A549 (cell line): ENCODE data around the gene PGS1. TPM values are rescaled to one million over a fixed set of nuclear protein-coding genes. Genes with fewer than 3 reads are reported as not detected.
A peak's percentile ranks its signal among the peaks of the same experiment; 100 is the strongest.

ENCODE experiments used
- ATAC-seq, 2 experiments: fragments of 200-7000 bp in 1 of 2; fragments of >200 bp in 1 of 2; cut with Nextera tagmentation in 1 of 2; cut with Tn5 transposase in 1 of 2; 3 replicates each; pipeline versions ENCODE4 v1.8.0 to v1.9.1; 2018 to 2020; ENCODE audit warnings: mild to moderate bottlenecking in 1 of 2, moderate library complexity in 1 of 2
- CTCF ChIA-PET: fragments of 300-600 bp; sonication (Branson Sonifier 250); formaldehyde crosslinking; extraction: SDS; loops from one replicate; lab custom pipeline; 2021; ENCODE audit warnings: antibody characterized with exemption, inconsistent platforms; lab: Yijun Ruan, JAX
- POLR2A ChIA-PET: fragments of 350-600 bp; formaldehyde crosslinking; extraction: SDS; loops from one replicate; lab custom pipeline; 2021; ENCODE audit warnings: antibody characterized with exemption, inconsistent platforms; lab: Yijun Ruan, JAX
- DNase-seq, 2 experiments: peaks; one replicate each; pipeline versions ENCODE4 v3.0.0 to v3.0.0-alpha.2; 2011 to 2016; ENCODE audit warnings: low read depth in 1 of 2, low spot score in 1 of 2
- FAIRE-seq: peaks from 2 replicates; lab custom pipeline; 2011; peaks lifted over from hg19 to GRCh38; lab: Jason Lieb, UNC
- H3K27ac ChIP-seq, 2 experiments: fragments of >200 bp; sonication (Bioruptor Twin); formaldehyde crosslinking; 3 replicates each; pipeline ENCODE4 v1.5.1; 2016 to 2017
- H3K4me1 ChIP-seq: fragments of >200 bp; sonication (Bioruptor Twin); formaldehyde crosslinking; 3 replicates; pipeline ENCODE4 v1.6.1; 2016
- H3K4me2 ChIP-seq: fragments of >200 bp; sonication (Bioruptor Twin); formaldehyde crosslinking; 3 replicates; pipeline ENCODE4 v1.6.1; 2016
- H3K4me3 ChIP-seq: fragments of >200 bp; sonication (Bioruptor Twin); formaldehyde crosslinking; 3 replicates; pipeline ENCODE4 v1.5.1; 2016
- H3K9me3 ChIP-seq: fragments of >200 bp; sonication (Bioruptor Twin); formaldehyde crosslinking; 3 replicates; pipeline ENCODE4 v1.6.1; 2016
- CBX8 ChIP-seq: fragments of 200-600 bp; sonication (generic); IDR thresholded peaks from 2 replicates; pipeline ENCODE4 v1.6.1; 2016
- EHF ChIP-seq: fragments of 250-450 bp; sonication (Bioruptor Pico); IDR thresholded peaks from 2 replicates; pipeline ENCODE4 v1.5.0; 2020; ENCODE audit warnings: mild to moderate bottlenecking
- EP300 ChIP-seq, 2 experiments: fragments of >200 bp; sonication (Bioruptor Twin); formaldehyde crosslinking; IDR thresholded peaks; 2 replicates in 1 of 2; 3 replicates in 1 of 2; pipeline ENCODE4 v1.6.1; 2016 to 2017
- ESRRA ChIP-seq: fragments of 150-350 bp; IDR thresholded peaks from 2 replicates; pipeline ENCODE4 v1.6.1; 2014; ENCODE audit warnings: mild to moderate bottlenecking, low read length, borderline replicate concordance
- FOSL2 ChIP-seq, 2 experiments: fragments of 450-650 bp in 1 of 2; fragments of >200 bp in 1 of 2; sonication (Bioruptor Twin) in 1 of 2; formaldehyde crosslinking; IDR thresholded peaks; 2 replicates each; pipeline versions ENCODE4 v1.5.0 to v1.6.1; 2016 to 2020; ENCODE audit warnings: mild to moderate bottlenecking in 1 of 2, moderate library complexity in 1 of 2
- HOXB13 ChIP-seq: fragments of 250-450 bp; sonication (Bioruptor Pico); IDR thresholded peaks from 2 replicates; pipeline ENCODE4 v1.5.0; 2020; ENCODE audit warnings: low read depth, mild to moderate bottlenecking, moderate library complexity
- JUNB ChIP-seq: fragments of >200 bp; sonication (Bioruptor Twin); formaldehyde crosslinking; IDR thresholded peaks from 2 replicates; pipeline ENCODE4 v1.6.1; 2016
- KDM5A ChIP-seq: fragments of 200-600 bp; sonication (generic); IDR thresholded peaks from 2 replicates; pipeline ENCODE4 v1.6.1; 2016; ENCODE audit warnings: antibody characterized with exemption, mild to moderate bottlenecking
- MYC ChIP-seq: IDR thresholded peaks from 2 replicates; pipeline ENCODE4 v1.6.1; 2012; ENCODE audit warnings: mild to moderate bottlenecking, inconsistent platforms, low read length, improper control_type of control experiment, borderline replicate concordance
- NR3C1 ChIP-seq: fragments of >200 bp; sonication (Bioruptor Twin); formaldehyde crosslinking; IDR thresholded peaks from 3 replicates; pipeline ENCODE4 v1.6.1; 2017
- PHF8 ChIP-seq: fragments of 200-600 bp; sonication (generic); IDR thresholded peaks from 2 replicates; pipeline ENCODE4 v1.6.1; 2016; ENCODE audit warnings: low read depth, mild to moderate bottlenecking, antibody characterized with exemption, moderate library complexity, borderline replicate concordance
- POLR2A ChIP-seq: IDR thresholded peaks from 2 replicates; pipeline ENCODE4 v1.6.1; 2012; ENCODE audit warnings: mild to moderate bottlenecking, low read length
- RAD21 ChIP-seq, 2 experiments: fragments of >200 bp in 1 of 2; sonication (Bioruptor Twin) in 1 of 2; formaldehyde crosslinking in 1 of 2; IDR thresholded peaks in 1 of 2; conservative IDR thresholded peaks in 1 of 2; 2 replicates in 1 of 2; 3 replicates in 1 of 2; pipeline ENCODE4 v1.6.1; 2012 to 2018; ENCODE audit warnings: inconsistent platforms in 1 of 2
- RARB ChIP-seq: fragments of 250-450 bp; sonication (Bioruptor Pico); IDR thresholded peaks from 2 replicates; pipeline ENCODE4 v1.8.0; 2021; ENCODE audit warnings: mild to moderate bottlenecking, moderate library complexity
- SMC3 ChIP-seq: fragments of >200 bp; sonication (Bioruptor Twin); formaldehyde crosslinking; IDR thresholded peaks from 3 replicates; pipeline ENCODE4 v1.6.1; 2018; ENCODE audit warnings: inconsistent platforms
- ZNF302 ChIP-seq: fragments of 250-450 bp; sonication (Bioruptor Pico); IDR thresholded peaks from 2 replicates; pipeline ENCODE4 v1.9.0; 2021; ENCODE audit warnings: inconsistent platforms, mild to moderate bottlenecking, moderate library complexity
- WGBS: methylation state at CpG from one replicate; pipeline ENCODE4 v1.1.6; 2017; ENCODE audit errors: missing lambda C conversion rate; 5-methylcytosine and 5-hydroxymethylcytosine counted together
- polyA plus RNA-seq, 4 experiments: library from polyadenylated mRNA; depleted of rRNA in 3 of 4; stranded (reverse); fragments of >200 nt; fragmentation: RNase III in 1 of 4; extraction: RNeasy Plus Mini Kit Qiagen cat#74134 plus additional on column Dnase treatment in 1 of 4; gene quantifications; 2 replicates in 3 of 4; 3 replicates in 1 of 4; pipeline ENCODE4 v1.2.3, GENCODE V29; 2011 to 2017
- TF ChIP-seq, protein P1 (sequence below): IDR thresholded peaks from 2 replicates; pipeline ENCODE4 v1.6.1; 2012

Gene PGS1
- polyA plus RNA-seq, 2 of the 4 experiments (the other 2 are of a cell fraction) = 23.7 to 29.5 TPM

DNA sequence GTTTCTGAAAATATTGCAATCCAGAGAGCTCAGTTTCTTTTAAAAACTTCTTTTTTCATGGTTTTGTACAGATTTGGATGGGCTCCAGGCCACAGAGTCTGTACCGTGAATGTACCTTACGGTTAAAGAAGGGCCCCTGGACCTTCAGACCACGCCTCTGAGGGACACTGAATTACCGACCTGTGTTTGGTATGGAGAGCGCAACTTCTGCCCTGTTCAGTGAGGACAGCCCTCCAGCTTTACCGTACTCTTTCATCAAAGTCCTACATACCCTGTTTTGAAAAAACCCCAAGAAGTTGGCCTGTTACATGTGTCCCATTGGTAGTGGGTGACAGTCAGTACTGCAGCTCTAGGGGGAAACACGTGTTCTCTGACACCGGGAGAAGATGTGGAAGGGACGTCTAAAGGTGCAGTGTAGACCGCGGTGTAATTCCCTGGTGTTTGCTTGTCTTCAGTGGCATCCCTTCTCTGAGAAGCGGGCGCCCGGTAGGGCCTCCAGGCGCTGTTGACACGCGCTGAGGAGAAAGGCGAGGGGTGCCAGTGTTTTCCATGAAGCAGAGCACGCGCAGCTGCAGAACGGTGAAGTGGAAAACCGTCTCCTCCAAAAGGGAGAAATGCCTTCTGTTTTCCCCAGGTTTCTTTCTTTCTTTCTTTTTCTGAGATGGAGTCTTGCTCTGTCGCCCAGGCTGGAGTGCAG lies 6.2 kb downstream of the PGS1 start:
- ChIA-PET POLR2A (no interaction called here), CTCF (interaction anchor here (0.8 to 2.6 kb wide), 4 partner anchors 24 to 134 kb away, joined by 3 to 9 read pairs (median 6); no protein-coding TSS in a partner anchor)
- ATAC-seq (no peak), DNase-seq (no peak), FAIRE-seq (no peak)
- Histone ChIP-seq H3K27ac (no peak overlapping the region), H3K4me1 (peaks cover 23% of the 10 kb centered on the region), H3K4me2 (no peak overlapping the region), H3K9me3 (no peaks in the 10 kb centered on the region), H3K4me3 (no peak overlapping the region)
- WGBS = 95% methylated on average over 23 of the region's 23 CpGs
- TF ChIP-seq JUNB = no peak

GRCh38 chr17:78387977-78388941 lies 9.8 kb downstream of the PGS1 start:
- no peak for TF ChIP-seq HOXB13 (CRISPR knock-in tag)
- TF ChIP-seq ZNF302 (CRISPR knock-in tag) = no peak
- no peak for TF ChIP-seq RARB (CRISPR knock-in tag)
- no peak for TF ChIP-seq PHF8
- no peak for TF ChIP-seq MYC
- no peak for TF ChIP-seq CBX8
- no peak for TF ChIP-seq EP300 (IDR thresholded peaks at IDR 0.05)
- TF ChIP-seq SMC3 = no peak
- no peak for TF ChIP-seq RAD21 (conservative IDR thresholded peaks at IDR 0.05 in 1 of 2, IDR thresholded peaks at IDR 0.05 in 1 of 2)
- no peak for TF ChIP-seq ESRRA
- no peak for TF ChIP-seq NR3C1
- TF ChIP-seq, protein P1, sequence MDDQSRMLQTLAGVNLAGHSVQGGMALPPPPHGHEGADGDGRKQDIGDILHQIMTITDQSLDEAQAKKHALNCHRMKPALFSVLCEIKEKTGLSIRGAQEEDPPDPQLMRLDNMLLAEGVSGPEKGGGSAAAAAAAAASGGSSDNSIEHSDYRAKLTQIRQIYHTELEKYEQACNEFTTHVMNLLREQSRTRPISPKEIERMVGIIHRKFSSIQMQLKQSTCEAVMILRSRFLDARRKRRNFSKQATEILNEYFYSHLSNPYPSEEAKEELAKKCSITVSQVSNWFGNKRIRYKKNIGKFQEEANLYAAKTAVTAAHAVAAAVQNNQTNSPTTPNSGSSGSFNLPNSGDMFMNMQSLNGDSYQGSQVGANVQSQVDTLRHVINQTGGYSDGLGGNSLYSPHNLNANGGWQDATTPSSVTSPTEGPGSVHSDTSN = no peak
- no peak for TF ChIP-seq KDM5A
- TF ChIP-seq EHF (CRISPR knock-in tag) = no peak
- TF ChIP-seq, all 56 proteins: peak for 0
- H3K4me2 ChIP-seq = no peak overlapping the region
- peaks cover 36% of the 10 kb centered on the region for H3K4me1 ChIP-seq
- ChIA-PET POLR2A (interaction anchor here (0.6 kb wide), 1 partner anchor 57 kb away, joined by 6 read pairs; no protein-coding TSS in a partner anchor), CTCF (interaction anchor here (0.8 to 1.5 kb wide), 5 partner anchors 9 to 138 kb away, joined by 3 to 8 read pairs (median 3); no protein-coding TSS in a partner anchor)
- ATAC-seq (no peak), DNase-seq (no peak), FAIRE-seq (no peak)
- WGBS = 88% methylated on average over 10 of the region's 10 CpGs
- H3K4me3 ChIP-seq = no peak overlapping the region
- no peak overlapping the region for H3K27ac ChIP-seq
- no peaks in the 10 kb centered on the region for H3K9me3 ChIP-seq

DNA sequence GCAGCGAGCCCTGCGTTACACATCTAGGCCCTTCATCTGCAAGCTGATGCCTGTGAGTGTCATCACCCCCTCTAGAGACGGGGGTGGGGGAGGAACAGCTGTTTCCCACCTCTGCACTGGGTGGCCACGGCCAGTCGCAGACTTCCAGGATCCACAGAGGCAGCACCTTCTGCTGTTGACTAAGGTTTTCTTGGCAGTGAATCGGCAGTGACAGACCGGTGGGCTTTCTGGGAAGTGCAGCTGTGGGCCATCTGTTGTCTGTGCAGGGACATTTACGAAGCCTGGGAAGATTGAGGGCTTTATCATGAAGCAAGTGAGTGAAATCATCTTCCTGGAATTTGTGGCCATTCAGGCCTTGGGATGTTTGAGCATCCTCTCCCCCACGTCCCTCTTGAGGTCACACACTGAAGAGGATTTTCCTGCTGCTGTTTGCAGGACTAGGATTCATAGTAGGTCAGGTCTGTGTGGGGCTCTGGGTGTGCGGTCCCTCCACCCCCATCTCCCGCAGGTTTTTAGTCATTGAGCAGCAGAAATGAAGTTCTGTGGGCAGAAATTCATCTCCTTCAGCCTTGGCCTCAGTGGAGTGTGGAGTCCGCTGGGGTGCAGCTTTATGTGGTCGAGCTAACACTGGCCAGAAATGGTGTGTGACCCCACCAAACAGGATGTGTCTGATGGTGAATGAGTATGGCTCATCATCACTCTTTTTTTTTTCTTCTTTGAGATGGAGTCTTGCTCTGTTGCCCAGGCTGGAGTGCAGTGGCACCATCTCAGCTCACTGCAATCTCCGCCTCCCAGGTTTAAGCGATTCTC lies 12.0 kb downstream of the PGS1 start:
- Histone ChIP-seq H3K4me1 (peaks cover 36% of the 10 kb centered on the region), H3K4me2 (peak overlapping the region; percentile 59), H3K9me3 (no peaks in the 10 kb centered on the region), H3K4me3 (no peak overlapping the region), H3K27ac (peak overlapping the region; percentile 18 to 82; a peak in 4 of 6 replicates)
- peak; percentile 80 for ATAC-seq
- TF ChIP-seq POLR2A (no peak), FOSL2 (IDR thresholded peaks at IDR 0.05) (no peak), FOSL2 (CRISPR knock-in tag; IDR thresholded peaks at IDR 0.05) (0 out of 2 replicates have a peak, but pooled peaks have one; percentile 28)
- peak; percentile 59 to 75 for DNase-seq
- WGBS = 70% methylated on average over 15 of the region's 15 CpGs
- FAIRE-seq = no peak
- ChIA-PET POLR2A (no interaction called here), CTCF (interaction anchor here (0.6 to 5.1 kb wide), 17 partner anchors 8 to 140 kb away, joined by 3 to 47 read pairs (median 6); partner anchors contain the start of genes PGS1 and SOCS3)
